Stomach (tissue), 19 donors: ENCODE data around the gene TMEM139. TPM values are rescaled to one million over a fixed set of nuclear protein-coding genes. Genes with fewer than 3 reads are reported as not detected.

ENCODE experiments used
- DNase-seq, 2 donors: peaks; one replicate each; pipeline versions ENCODE4 v3.0.0 to v3.0.0-alpha.2; 2013 to 2019
- H3K27ac ChIP-seq, 5 donors: fragments of 200-600 bp in 4 of 5; sonication (generic) in 4 of 5; one replicate each; pipeline ENCODE4 v1.5.1; 2013 to 2019; ENCODE audit warnings: mild to moderate bottlenecking in 1 of 5, moderate library complexity in 1 of 5
- H3K27me3 ChIP-seq, 3 donors: fragments of 200-600 bp; sonication (generic); one replicate each; pipeline ENCODE4 v1.5.1; 2017 to 2019; ENCODE audit warnings: mixed run types in 1 of 3
- H3K36me3 ChIP-seq, 4 donors: fragments of 200-600 bp; sonication (generic); 1 replicate in 3 of 4; 2 replicates in 1 of 4; pipeline ENCODE4 v1.5.1; 2016 to 2019
- H3K4me1 ChIP-seq, 4 donors: fragments of 200-600 bp; sonication (generic); one replicate each; pipeline ENCODE4 v1.5.1; 2016 to 2019
- H3K4me3 ChIP-seq, 4 donors: fragments of 200-600 bp; sonication (generic) in 3 of 4; one replicate each; pipeline ENCODE4 v1.5.1; 2016 to 2019; ENCODE audit warnings: mild to moderate bottlenecking in 1 of 4
- H3K9me3 ChIP-seq, 4 donors: fragments of 200-600 bp; sonication (generic); one replicate each; pipeline ENCODE4 v1.5.1; 2016 to 2019
- EP300 ChIP-seq: sonication (generic); formaldehyde crosslinking; IDR thresholded peaks from one replicate; pipeline ENCODE4 v1.6.1; 2017; ENCODE audit warnings: antibody characterized with exemption
- POLR2A ChIP-seq, 4 donors: fragments of 450-650 bp; IDR thresholded peaks; one replicate each; pipeline ENCODE4 v1.6.1; 2016; ENCODE audit warnings: antibody characterized with exemption in 4 of 4, control low read depth in 2 of 4, mild to moderate bottlenecking in 1 of 4, moderate library complexity in 1 of 4
- POLR2AphosphoS5 ChIP-seq, 3 donors: sonication (generic); formaldehyde crosslinking; IDR thresholded peaks; one replicate each; pipeline ENCODE4 v1.6.1; 2016; ENCODE audit warnings: antibody characterized with exemption in 3 of 3
- WGBS, 5 donors: extraction: QIAGEN DNeasy Blood & Tissue Kit in 3 of 5; methylation state at CpG; one replicate each; pipeline versions ENCODE4 v1.1.5 to v1.1.7; 2013 to 2018; 5-methylcytosine and 5-hydroxymethylcytosine counted together
- intact Hi-C: fragments of 100-400 bp; cut with DNase I; formaldehyde crosslinking; loops from one replicate; pipeline ENCODE4 v1.15.1; 2023; ENCODE audit warnings: low total_unique reads
- long read RNA-seq, 10 donors: transcript quantifications; one replicate each; lab custom pipeline, GENCODE V29; 2026
- polyA plus RNA-seq, 3 donors: library from polyadenylated mRNA; stranded (reverse); fragments of 200-250 nt; gene quantifications; one replicate each; pipeline ENCODE4 v1.2.3, GENCODE V29; 2013
- total RNA-seq, 5 donors: library from RNA; depleted of rRNA; stranded (reverse); fragments of >200 nt; gene quantifications; one replicate each; pipeline versions ENCODE4 v1.1.0 to v1.2.3, GENCODE V29; 2014 to 2016
- TF ChIP-seq, protein P1 (sequence below), 7 experiments: fragments of 450-650 bp in 4 of 7; fragments of 200-600 bp in 3 of 7; sonication (generic) in 3 of 7; IDR thresholded peaks; one replicate each; pipeline ENCODE4 v1.5.1; 2016 to 2019; ENCODE audit warnings: antibody characterized with exemption in 7 of 7, control low read depth in 2 of 7, mild to moderate bottlenecking in 1 of 7
- donor health status: healthy with polysubstance abuse.
- donor health status: Bipolar disorder and iron deficiency.
- donor health status: healthy.

The TMEM139 gene
- 1 to 10 TPM in 4 of 5 donors, under 1 TPM in 1; 0.89 to 9.6 (median 4.6) TPM for total RNA-seq
- 10 to 100 TPM in 1 of 3 donors, 1 to 10 TPM in 2; 5.3 to 15.3 (median 8.4) TPM for polyA plus RNA-seq
- long read RNA-seq, donor 1 = 0 reads
- long read RNA-seq, donor 2, partial matches to known transcripts = 0 of 2 reads
- long read RNA-seq, donor 2, other reads (novel, unspliced or antisense) = 0 of 2 reads
- long read RNA-seq, donor 3, partial matches to known transcripts = 0 of 2 reads
- long read RNA-seq, donor 3, other reads (novel, unspliced or antisense) = 0 of 2 reads
- long read RNA-seq, donor 4 = 0 reads
- long read RNA-seq, donor 5, partial matches to known transcripts = 0 of 1 reads
- long read RNA-seq, donor 5, other reads (novel, unspliced or antisense) = 0 of 1 reads
- long read RNA-seq, donor 6, partial matches to known transcripts = 0 of 6 reads
- long read RNA-seq, donor 6, other reads (novel, unspliced or antisense) = 0 of 6 reads
- long read RNA-seq, donor 7 = 0 reads
- long read RNA-seq, donor 8, partial matches to known transcripts = 0 of 2 reads
- long read RNA-seq, donor 8, other reads (novel, unspliced or antisense) = 0 of 2 reads
- long read RNA-seq, donor 9, partial matches to known transcripts = 0 of 2 reads
- long read RNA-seq, donor 9, other reads (novel, unspliced or antisense) = 0 of 2 reads
- long read RNA-seq, donor 10, partial matches to known transcripts = 0 of 2 reads
- long read RNA-seq, donor 10, other reads (novel, unspliced or antisense) = 0 of 2 reads

DNA sequence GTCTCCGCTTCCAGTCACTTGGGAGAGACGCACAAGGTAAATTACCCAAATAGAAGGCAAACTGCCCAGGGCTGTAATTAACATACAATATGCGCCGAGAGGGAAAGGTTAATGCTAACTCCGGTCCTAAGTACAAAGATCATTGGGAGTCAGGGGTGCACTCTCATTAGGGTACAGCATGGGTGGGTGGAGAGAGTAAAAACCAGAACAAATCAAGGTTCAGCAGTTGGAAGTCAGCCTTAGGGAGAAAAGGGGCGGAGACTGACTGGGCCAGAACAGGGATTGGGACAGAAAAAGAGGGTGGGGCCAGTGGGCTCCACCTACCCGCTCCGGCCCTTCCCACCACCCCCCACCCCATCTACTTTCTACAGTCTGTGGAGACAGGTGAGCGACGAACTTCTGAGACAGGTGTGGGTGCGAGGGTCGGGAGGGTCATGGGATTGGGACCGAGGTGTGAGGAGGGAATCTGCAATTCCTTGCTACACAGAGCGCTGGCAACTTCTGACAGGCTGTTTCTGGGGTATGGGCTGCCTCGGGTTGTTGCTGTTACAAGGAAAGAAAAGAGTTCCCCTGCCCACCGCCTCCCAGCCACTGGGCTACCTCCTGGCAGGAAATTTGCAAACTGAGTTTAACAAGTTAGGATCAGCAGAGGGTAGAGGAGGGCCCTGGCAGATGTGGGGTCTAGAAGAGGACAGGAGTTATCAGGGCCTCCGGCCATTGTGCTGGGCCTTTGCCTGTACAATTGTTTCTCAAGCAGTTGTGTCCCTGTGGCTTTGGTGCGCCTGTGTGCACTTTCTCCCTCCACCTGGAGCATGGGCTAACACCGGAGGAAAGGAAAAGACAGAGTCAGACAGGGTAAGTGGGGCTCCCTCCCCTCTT lies at the start of gene TMEM139:
Gene TMEM139 (plus strand): TSS at position 368 of the 879 bp plus-strand sequence. CDS start 1,000 bp downstream, outside the sequence.
- WGBS, 5 donors = 27 to 56% (median 33%) methylated on average over 19 of the region's 19 CpGs
- no peaks in the 10 kb centered on the region for H3K36me3 ChIP-seq
- peak; percentile 74 to 91 for DNase-seq
- TF ChIP-seq EP300 (no peak), POLR2A (IDR thresholded peaks at IDR 0.05) (no peak), POLR2AphosphoS5 (IDR thresholded peaks at IDR 0.05) (no peak)
- TF ChIP-seq, protein P1, sequence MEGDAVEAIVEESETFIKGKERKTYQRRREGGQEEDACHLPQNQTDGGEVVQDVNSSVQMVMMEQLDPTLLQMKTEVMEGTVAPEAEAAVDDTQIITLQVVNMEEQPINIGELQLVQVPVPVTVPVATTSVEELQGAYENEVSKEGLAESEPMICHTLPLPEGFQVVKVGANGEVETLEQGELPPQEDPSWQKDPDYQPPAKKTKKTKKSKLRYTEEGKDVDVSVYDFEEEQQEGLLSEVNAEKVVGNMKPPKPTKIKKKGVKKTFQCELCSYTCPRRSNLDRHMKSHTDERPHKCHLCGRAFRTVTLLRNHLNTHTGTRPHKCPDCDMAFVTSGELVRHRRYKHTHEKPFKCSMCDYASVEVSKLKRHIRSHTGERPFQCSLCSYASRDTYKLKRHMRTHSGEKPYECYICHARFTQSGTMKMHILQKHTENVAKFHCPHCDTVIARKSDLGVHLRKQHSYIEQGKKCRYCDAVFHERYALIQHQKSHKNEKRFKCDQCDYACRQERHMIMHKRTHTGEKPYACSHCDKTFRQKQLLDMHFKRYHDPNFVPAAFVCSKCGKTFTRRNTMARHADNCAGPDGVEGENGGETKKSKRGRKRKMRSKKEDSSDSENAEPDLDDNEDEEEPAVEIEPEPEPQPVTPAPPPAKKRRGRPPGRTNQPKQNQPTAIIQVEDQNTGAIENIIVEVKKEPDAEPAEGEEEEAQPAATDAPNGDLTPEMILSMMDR (IDR thresholded peaks at IDR 0.05) = no peak
- peaks cover 11 to 50% (median 45%) of the 10 kb centered on the region in 4 donors for H3K4me1 ChIP-seq
- peak within 1 kb of the TSS; percentile 27 to 43 (median 34) for H3K4me3 ChIP-seq
- no peaks in the 10 kb centered on the region for H3K27me3 ChIP-seq
- H3K27ac ChIP-seq = peak within 1 kb of the TSS; percentile 55 to 76 (median 67)
- intact Hi-C loops = no loop called here
- no peaks in the 10 kb centered on the region for H3K9me3 ChIP-seq

DNA sequence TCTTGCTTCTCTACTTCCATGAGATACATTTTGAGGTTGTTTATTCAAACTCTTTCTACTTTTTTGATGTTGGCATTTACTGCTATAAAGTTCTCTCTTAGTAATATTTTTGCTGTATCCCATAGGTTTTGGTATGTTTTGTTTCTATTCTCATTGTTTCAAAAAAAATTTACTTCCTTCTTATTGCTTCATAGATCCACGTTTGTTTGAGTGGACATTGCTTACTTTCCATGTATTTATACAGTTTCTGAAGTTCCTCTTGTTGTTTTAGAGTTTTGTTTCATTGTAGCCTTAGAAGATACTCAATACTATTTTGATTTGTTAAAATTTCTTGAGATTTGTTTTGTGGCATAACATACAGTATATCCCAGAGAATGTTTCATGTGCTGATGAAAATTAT lies 49.2 kb upstream of the TMEM139 start:
- Histone ChIP-seq H3K36me3 (no peaks in the 10 kb centered on the region), H3K4me1 (peaks cover 0 to 4% (median 1%) of the 10 kb centered on the region in 4 donors), H3K27me3 (no peaks in the 10 kb centered on the region), H3K4me3 (no peak overlapping the region), H3K27ac (no peak overlapping the region), H3K9me3 (peaks cover 0 to 20% (median 8%) of the 10 kb centered on the region in 4 donors)
- TF ChIP-seq POLR2A (IDR thresholded peaks at IDR 0.05) = no peak
- TF ChIP-seq, protein P1 (IDR thresholded peaks at IDR 0.05) = no peak
- no peak for TF ChIP-seq POLR2AphosphoS5 (IDR thresholded peaks at IDR 0.05)
- no peak for TF ChIP-seq EP300
- intact Hi-C loops = loop anchor here (5.0 kb wide), 1 partner anchor 72 kb away; no protein-coding TSS in a partner anchor
- DNase-seq = no peak
- WGBS, 5 donors = 13 to 38% (median 19%) methylated on average over 1 of the region's 1 CpG

DNA sequence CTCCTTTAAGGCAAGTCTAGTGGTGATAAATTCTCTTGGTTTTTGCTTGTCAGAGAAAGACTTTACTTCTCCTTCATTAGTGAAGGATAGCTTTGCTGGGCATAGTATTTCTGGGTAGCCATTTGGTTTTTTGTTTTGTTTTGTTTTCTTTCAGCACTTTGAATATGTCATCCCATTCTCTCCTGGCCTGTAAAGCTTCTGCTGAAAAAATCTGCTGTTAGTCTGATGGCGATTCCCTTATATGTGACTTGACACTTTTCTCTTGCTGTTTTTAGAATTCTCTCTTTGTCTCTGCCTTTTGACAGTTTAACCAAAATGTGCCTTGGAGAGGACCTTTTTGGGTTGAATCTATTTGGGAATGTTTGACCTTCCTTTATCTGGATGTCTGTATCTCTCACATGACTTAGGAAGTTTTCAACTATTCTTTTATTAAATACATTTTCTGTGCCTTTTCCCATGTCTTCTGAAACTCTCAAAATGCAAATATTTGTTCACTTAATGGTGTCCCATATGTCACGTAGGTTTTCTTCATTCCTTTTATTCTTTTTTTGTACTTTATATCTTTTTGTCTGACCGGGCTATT lies 48.3 kb upstream of the TMEM139 start:
- H3K4me1 ChIP-seq = peaks cover 0 to 9% (median 3%) of the 10 kb centered on the region in 4 donors
- TF ChIP-seq EP300 (no peak), POLR2AphosphoS5 (IDR thresholded peaks at IDR 0.05) (no peak), POLR2A (IDR thresholded peaks at IDR 0.05) (no peak)
- TF ChIP-seq, protein P1 (IDR thresholded peaks at IDR 0.05) = no peak
- H3K36me3 ChIP-seq = no peaks in the 10 kb centered on the region
- H3K4me3 ChIP-seq = no peak overlapping the region
- no peaks in the 10 kb centered on the region for H3K27me3 ChIP-seq
- WGBS, 5 donors = 65 to 89% (median 74%) methylated on average over 3 of the region's 3 CpGs
- peaks cover 0 to 20% (median 8%) of the 10 kb centered on the region in 4 donors for H3K9me3 ChIP-seq
- intact Hi-C loops = loop anchor here (5.0 kb wide), 1 partner anchor 71 kb away; no protein-coding TSS in a partner anchor
- DNase-seq = no peak
- no peak overlapping the region for H3K27ac ChIP-seq
